HG03460 (cell line): ENCODE results near the gene CGNL1.

Experiments
- ATAC-seq: cut with Tn5 transposase; IDR thresholded peaks from one replicate; pipeline ENCODE4 v1.9.1; 2021; ENCODE audit not compliant: unreplicated experiment

The CGNL1 gene

DNA sequence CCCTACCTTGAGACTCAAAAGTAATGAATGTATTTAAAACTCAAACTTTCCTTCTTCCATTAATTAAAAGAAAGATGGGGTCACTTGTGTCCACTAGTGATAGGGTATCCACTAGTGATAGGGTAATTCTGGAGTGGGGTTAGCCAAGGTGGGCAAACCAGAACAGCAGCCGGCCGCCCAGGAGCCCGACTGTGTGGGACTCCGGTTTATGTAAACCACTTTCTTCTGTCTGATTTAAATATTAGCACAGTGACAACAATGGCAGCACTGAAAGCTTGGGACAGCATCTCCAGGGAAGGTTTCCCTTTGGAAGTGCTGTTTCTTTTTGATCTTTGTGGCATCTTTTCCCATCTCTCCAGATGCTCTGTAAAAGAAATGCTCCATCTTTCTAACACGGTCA is 216.1 kb downstream of the CGNL1 start:
- no peak for ATAC-seq

DNA sequence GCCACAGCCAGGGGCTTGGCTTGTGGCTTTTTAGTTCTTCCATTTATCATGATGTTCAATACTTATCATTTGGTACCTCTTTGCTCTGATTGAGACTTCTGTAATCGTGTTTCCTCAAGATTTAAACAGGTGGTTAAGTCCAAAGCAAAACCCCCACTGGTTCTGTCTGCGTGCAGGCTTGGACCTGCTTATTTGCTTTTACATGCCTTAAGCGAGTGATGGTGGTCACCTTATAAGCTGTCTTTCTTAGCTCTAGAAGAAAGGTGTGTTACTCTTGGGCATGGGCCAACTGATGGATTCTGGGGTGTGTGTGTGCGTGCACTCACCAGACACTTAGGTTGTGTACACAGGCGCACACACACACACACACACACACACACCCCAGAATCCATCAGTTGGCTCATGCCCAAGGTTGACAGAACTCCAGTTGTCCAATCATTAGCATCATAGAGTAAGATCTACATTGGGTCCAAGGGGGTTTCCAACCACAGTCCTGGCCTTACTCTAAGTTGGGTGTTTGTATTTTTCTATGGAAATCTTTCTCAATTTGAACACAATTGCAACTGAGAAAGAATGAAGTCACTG is 216.6 kb downstream of the CGNL1 start:
- no peak for ATAC-seq

DNA sequence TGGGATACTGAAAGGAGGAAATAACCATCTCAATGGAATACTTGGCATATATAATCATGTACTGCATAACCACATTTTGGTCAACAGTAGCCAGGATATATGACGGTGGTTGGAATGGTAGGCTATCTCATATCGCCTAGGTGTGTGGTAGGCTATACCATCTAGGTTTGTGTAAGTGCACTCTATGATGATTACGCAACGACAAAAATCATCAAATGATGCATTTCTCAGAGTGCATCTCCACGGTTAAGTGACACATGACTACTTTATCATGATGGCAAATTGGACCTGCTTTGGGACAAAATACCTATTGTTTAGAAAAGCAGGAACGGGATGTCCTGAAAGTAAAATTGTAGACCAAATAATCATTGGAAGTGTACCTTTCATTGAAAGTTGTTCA is 218.2 kb downstream of the CGNL1 start:
- ATAC-seq: no peak

DNA sequence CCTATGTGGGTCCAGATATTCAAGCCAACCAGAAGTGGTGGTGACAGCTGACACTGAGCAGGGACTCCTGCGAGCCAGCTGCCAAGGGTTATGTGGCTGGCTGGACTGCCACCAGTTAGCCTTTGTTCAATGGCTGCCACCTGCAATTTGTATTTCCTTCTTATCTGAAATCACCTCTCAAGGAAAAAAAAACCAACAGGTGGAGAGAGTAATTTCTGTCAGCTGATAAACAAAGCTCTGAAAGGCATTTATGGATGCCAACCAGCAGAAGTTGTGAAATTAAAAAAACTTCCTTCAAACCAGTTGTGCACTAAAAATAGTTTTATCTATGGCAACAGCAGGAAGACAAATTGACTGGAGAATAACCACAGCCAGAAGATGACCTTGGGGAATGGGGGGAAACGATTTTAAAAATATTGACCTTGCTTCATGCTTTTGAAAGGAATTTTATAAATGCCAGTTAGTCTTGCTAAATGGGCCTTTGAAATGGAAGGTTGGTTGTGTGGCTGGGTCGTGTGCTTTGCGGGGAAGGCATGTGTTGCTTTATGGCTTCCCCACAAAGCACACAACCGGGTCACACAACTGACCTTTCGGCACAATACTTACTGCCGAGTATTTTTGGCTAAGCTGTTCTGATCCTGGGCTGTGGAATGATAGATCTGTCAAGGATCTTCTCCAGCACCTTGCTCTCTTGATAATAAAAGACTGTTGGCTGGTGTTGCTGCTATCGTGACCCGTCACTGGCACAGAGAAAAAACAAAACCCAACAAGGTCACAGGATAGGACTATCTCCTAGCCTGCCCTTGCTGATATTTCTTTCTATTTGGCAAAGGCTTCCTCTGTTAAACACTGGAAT is 218.9 kb downstream of the CGNL1 start:
- ATAC-seq: no peak

DNA sequence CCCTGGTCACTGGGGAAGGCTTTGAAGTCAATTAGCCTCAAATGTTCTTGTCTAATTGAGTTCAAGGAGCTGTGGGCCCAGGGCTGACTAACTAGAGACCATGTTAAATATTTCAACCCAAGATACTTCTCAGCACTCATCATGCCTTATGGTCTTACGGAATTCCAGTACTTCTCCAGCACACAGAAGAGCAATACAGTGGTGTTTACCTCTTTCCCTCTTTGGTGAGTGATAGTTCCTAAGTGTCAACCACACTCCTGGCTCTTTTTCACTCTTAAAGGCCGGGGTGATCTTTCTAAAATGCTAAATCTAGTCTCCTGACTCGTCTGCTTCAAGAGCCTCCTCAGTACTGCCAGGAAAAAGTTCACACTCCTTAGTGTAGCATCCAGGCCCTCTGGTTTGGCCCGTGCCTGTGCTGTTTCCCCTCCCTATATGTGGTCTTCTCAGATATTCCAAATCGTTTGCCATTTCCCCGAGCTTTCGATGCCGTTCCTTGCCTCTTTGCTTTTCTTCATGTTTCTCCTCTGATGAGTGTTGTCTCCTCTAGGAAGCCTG is 220.1 kb downstream of the CGNL1 start:
- no peak for ATAC-seq

DNA sequence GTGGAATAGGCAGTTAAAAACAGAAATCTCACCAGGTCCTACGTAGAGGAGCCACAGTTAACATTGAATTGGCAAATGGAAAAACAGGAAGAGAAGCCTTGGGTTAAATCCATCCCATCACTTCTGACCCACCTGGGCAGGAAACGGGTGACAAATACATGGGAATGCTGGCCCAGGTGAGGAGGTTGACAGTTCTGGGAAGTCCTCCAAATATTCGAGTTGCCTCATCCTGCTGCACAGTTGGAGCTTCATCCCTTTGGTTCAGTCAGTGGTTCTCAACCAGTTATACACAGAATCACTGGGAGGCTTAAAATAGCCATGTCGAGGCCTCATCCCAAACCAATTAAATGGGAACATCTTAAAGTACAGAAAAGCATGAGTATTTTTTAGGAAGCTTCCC is 220.7 kb downstream of the CGNL1 start:
- no peak for ATAC-seq

DNA sequence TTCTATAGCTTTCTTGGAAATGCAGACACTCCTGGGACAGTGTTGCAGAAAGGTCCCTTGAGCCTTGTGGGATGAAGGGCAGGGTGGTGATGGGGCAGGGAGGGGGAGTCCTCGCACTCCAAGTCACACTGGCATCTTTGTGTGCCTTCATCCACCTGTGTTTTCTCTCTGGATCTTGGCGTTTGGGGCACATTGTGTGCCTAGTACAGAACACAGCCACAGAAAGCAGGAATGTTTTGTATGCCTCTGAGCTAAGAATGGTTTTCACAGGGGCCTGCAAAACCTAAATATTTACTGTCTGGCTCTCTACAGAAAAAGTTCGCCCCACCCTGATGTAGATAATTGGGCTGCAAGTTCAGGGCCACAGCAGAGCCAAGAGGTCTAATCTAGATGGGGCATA is 221.1 kb downstream of the CGNL1 start:
- ATAC-seq: no peak

DNA sequence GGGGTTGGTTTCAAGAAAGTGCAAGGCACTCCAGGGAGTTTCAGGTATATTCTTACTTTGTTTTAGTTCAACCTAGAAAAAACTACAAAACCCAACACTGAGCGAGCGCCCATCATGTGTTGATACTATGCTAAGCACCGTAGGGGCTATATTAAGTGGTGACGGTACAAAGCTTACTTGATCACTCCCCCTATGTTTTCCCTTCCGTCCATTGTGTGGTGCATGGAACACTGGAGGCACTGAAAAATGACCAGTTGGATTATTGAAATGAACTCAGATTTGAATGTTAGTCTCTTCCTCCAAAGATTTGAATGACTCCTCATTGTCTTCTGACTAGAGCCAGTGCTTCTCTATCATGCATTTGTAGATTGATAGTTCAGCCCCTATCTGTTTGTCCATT is 222.0 kb downstream of the CGNL1 start:
- ATAC-seq: no peak

DNA sequence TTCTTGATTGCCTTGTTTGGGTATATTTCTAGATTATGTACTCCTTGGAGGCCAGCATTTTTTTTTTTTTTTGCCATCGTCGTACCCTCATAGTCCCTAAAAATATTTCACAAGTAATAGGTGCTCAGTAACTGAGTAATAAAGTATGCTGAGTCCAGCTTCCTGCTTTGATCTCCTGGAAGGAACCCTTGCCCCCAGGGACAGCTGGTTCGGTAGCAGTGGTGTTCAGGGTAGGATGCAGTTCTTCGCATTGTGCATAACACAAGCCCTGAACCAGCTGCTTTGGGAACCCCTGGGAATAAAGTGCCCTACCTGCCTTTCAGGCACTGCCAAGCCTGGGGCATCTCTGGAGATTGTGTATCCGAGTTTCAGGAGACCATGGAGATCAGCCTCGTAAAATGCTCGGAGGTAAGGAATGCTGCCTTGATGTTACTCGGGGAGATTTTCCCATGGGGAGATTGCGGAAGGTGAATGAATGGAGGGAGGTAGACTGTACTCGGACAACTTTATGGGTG is 223.0 kb downstream of the CGNL1 start:
- ATAC-seq: no peak

DNA sequence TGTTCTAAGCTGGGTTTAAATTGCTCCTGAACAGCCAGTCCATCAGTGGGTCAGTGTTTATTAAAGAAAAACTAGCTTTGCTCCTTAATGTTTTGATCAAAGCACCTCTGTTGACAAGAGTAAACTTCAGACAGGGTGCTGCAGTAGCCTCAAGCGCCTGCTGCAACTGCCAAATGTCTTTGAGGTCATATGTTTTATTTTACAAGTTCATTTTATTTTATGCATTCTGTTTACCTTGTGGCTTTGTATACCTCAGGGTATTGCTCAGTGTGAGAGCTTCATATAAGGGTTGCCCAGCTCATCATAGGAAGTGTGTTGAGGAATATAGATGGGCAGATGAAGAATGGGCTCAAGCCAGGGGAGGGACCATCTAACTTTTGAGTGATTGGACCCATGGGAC is 223.9 kb downstream of the CGNL1 start:
- no peak for ATAC-seq
